Measurements from ENCODE around the gene COL5A1.

Gene COL5A1

DNA sequence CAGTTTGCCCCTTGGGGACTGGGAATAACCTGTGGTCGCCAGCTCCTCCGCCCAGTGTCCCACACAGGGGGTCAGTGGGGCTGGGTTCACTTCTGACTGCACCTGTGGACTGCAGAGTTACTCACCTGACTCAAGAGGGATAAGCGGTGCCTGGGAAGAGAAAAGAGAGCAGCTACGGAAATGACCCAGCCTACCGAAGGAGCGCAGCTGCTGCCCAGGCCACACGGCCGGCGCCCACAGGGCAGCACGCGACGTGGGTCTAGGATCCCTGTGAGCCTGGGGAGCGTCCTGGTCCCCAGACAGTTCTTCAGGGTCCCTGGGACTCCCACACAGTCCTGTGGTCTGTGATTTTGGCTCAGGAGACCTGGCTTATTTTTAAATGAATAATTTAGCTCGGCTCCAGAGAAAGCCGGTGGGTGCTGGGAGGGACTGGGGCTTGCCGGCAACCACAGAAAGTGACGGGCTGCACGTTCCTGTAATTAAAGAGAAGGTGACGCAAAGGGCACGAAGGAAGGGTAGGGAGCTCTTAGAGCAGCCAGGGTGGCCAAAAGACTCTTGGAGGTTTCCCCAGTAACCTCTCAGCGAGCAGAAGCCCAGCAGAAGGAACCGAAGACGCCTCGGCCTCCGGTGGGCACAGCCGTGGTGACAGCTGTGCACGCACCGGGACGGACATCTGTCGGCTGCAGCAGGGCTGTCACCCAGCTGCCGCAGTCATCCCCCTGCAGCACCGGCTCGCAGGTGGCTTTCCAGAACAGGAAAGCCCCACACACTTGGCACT lies 141.5 kb downstream of the COL5A1 start:
- H3K27me3 ChIP-seq (replicated peaks in 2 of 5; ENCODE audit: control insufficient read depth in 4 of 5, insufficient read depth in 5 of 5, low read length in 4 of 5), result no peaks in the 10 kb centered on the region
- peaks cover 0 to 16% (median 2%) of the 10 kb centered on the region in 4 experiments for H3K4me1 ChIP-seq (ENCODE audit: control extremely low read depth in 1 of 4, control insufficient read depth in 4 of 4, insufficient read depth in 4 of 4, low read length in 3 of 4)
- H3K4me3 ChIP-seq (ENCODE audit: control insufficient read depth in 1 of 7, extremely low read depth in 1 of 7, insufficient read depth in 4 of 7, low read depth in 2 of 7, low read length in 6 of 7), result no peak overlapping the region
- peak in 1 of 3 donors; percentile 11 for DNase-seq
- WGBS (ENCODE audit: insufficient coverage), result 89% methylated on average over 26 of the region's 33 CpGs
- ChIA-PET POLR2A (interaction anchor here (0.6 to 1.0 kb wide), 3 partner anchors 9 to 12 kb away, joined by 3 to 5 read pairs (median 5); no protein-coding TSS in a partner anchor), CTCF (interaction anchor here (0.6 to 0.9 kb wide), 2 partner anchors 11 to 200 kb away, joined by 3 read pairs; no protein-coding TSS in a partner anchor)
- peaks cover 0 to 11% (median 0%) of the 10 kb centered on the region in 4 experiments for H3K36me3 ChIP-seq (ENCODE audit: control insufficient read depth in 4 of 4, insufficient read depth in 4 of 4, low read length in 3 of 4)
- H3K27ac ChIP-seq (ENCODE audit: insufficient read depth in 1 of 2, low read depth in 1 of 2, low read length in 2 of 2, poor library complexity in 1 of 2, severe bottlenecking in 2 of 2), result no peak overlapping the region
- H3K9me3 ChIP-seq (ENCODE audit: control extremely low read depth in 1 of 5, control insufficient read depth in 4 of 5, insufficient read depth in 2 of 5, low read depth in 1 of 5, low read length in 4 of 5), result no peaks in the 10 kb centered on the region

DNA sequence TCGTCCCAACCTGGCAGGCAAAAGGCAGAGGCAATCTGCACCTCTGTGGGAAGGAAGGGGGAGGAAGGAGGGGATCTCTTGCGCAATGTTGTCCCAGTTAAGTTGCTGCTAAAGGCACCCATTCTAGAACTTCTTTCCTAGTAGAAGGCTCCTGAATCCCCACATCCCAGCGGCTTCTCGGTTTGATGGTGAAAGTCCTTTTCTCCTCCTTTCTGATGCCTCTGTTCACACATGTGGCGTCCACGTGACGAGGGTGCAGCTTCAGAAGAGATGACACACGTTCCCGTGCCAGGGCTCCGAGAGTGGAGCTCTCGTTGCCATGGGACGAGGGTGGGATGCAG lies 142.1 kb downstream of the COL5A1 start:
- peaks cover 0 to 11% (median 0%) of the 10 kb centered on the region in 4 experiments for H3K36me3 ChIP-seq (ENCODE audit: control insufficient read depth in 4 of 4, insufficient read depth in 4 of 4, low read length in 3 of 4)
- POLR2A ChIA-PET, result no interaction called here

DNA sequence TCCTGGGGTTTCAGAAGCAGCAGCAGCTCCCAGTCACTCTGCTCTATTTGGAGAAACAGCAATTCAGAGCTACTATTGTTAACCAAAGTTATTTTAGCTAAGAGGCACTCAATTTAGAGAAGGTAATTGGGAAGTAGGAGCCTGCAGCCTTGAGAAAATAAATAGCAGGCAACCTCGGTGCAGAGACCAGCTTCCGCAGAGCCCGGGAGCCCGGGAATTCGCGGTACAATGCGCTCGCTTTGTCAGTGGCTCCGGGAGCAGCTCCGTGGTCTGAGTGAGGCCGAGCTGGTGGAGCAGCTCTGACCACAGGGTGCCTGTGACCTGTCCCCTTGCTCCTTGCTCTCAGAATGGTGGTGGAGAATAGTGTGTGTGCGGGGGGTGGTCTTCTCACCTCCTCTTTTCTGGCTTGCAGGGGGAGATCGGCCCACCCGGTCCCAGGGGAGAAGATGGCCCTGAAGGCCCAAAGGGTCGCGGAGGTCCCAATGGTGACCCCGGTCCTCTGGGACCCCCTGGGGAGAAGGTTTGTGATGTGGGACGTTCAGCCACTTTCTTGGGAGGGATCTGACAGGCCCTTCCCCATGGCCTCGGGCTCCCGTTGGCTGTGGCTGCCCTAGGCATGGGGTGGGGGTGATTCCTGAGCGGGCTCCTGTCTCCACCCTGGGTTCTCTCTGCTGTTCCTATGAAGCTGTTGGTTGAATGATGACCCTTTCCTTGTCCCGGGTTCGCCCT lies 143.1 kb downstream of the COL5A1 start:
- no peak for DNase-seq
- Histone ChIP-seq H3K27me3 (replicated peaks in 2 of 5; ENCODE audit: control insufficient read depth in 4 of 5, insufficient read depth in 5 of 5, low read length in 4 of 5) (no peaks in the 10 kb centered on the region), H3K36me3 (ENCODE audit: control insufficient read depth in 4 of 4, insufficient read depth in 4 of 4, low read length in 3 of 4) (peaks cover 0 to 11% (median 0%) of the 10 kb centered on the region in 4 experiments), H3K4me1 (ENCODE audit: control extremely low read depth in 1 of 4, control insufficient read depth in 4 of 4, insufficient read depth in 4 of 4, low read length in 3 of 4) (peaks cover 0 to 16% (median 2%) of the 10 kb centered on the region in 4 experiments), H3K27ac (ENCODE audit: insufficient read depth in 1 of 2, low read depth in 1 of 2, low read length in 2 of 2, poor library complexity in 1 of 2, severe bottlenecking in 2 of 2) (no peak overlapping the region), H3K9me3 (ENCODE audit: control extremely low read depth in 1 of 5, control insufficient read depth in 4 of 5, insufficient read depth in 2 of 5, low read depth in 1 of 5, low read length in 4 of 5) (no peaks in the 10 kb centered on the region), H3K4me3 (ENCODE audit: control insufficient read depth in 1 of 7, extremely low read depth in 1 of 7, insufficient read depth in 4 of 7, low read depth in 2 of 7, low read length in 6 of 7) (no peak overlapping the region)
- POLR2A ChIA-PET, result interaction anchor here (0.8 kb wide), 1 partner anchor 11 kb away, joined by 4 read pairs; no protein-coding TSS in a partner anchor
- CTCF ChIA-PET, result interaction anchor here (0.7 to 1.1 kb wide), 2 partner anchors 9 to 17 kb away, joined by 3 to 4 read pairs; no protein-coding TSS in a partner anchor
- 82% methylated on average over 17 of the region's 23 CpGs for WGBS (ENCODE audit: insufficient coverage)

More for the DNA sequence above, 142.1 kb downstream of the COL5A1 start:
- H3K27ac ChIP-seq (ENCODE audit: insufficient read depth in 1 of 2, low read depth in 1 of 2, low read length in 2 of 2, poor library complexity in 1 of 2, severe bottlenecking in 2 of 2), result no peak overlapping the region
- H3K4me3 ChIP-seq (ENCODE audit: control insufficient read depth in 1 of 7, extremely low read depth in 1 of 7, insufficient read depth in 4 of 7, low read depth in 2 of 7, low read length in 6 of 7), result no peak overlapping the region
- no peaks in the 10 kb centered on the region for H3K27me3 ChIP-seq (replicated peaks in 2 of 5; ENCODE audit: control insufficient read depth in 4 of 5, insufficient read depth in 5 of 5, low read length in 4 of 5)
- H3K4me1 ChIP-seq (ENCODE audit: control extremely low read depth in 1 of 4, control insufficient read depth in 4 of 4, insufficient read depth in 4 of 4, low read length in 3 of 4), result peaks cover 0 to 16% (median 2%) of the 10 kb centered on the region in 4 experiments
- CTCF ChIA-PET, result interaction anchor here (0.6 to 0.9 kb wide), 2 partner anchors 11 to 200 kb away, joined by 3 read pairs; no protein-coding TSS in a partner anchor
- WGBS (ENCODE audit: insufficient coverage), result 92% methylated on average over 7 of the region's 12 CpGs
- H3K9me3 ChIP-seq (ENCODE audit: control extremely low read depth in 1 of 5, control insufficient read depth in 4 of 5, insufficient read depth in 2 of 5, low read depth in 1 of 5, low read length in 4 of 5), result no peaks in the 10 kb centered on the region
- DNase-seq, result no peak

DNA sequence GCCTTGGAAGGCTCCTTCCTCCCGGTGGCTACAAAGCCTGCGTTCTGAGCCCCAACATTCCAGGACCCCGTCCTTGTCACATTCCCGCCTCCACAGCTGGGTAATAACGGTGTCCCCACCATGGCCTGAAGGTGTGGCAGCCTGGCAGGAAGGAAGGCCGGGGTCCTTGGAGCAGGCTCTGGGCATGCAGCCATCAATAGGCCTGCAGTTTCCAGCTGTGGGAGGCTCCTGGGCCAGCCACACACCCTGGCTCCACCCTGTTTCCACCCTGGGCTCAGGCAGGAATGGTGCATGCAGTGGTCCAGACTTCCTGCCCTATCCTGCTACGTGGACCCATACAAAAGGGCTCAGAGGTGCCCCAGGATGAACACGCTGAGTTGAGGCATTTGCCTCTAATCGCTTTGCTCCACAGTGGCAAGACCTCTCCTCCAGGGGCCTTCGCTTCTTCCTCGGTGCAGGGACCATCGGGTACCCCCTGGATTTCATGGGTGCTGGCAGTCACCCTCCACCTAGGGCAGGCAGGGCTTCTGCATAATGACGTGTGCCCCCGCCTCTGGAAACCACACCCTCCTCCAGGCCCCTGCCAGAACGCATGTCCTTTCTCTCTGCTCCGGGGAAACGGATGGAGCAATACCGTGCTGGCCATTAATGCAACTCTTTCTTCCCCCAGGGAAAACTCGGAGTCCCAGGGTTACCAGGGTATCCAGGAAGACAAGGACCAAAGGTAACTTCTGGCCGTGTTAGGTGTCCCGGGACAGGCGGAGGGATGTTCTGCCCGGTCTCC lies 143.9 kb downstream of the COL5A1 start:
- Histone ChIP-seq H3K36me3 (ENCODE audit: control insufficient read depth in 4 of 4, insufficient read depth in 4 of 4, low read length in 3 of 4) (peaks cover 0 to 7% (median 0%) of the 10 kb centered on the region in 4 experiments), H3K27ac (ENCODE audit: insufficient read depth in 1 of 2, low read depth in 1 of 2, low read length in 2 of 2, poor library complexity in 1 of 2, severe bottlenecking in 2 of 2) (no peak overlapping the region), H3K4me3 (ENCODE audit: control insufficient read depth in 1 of 7, extremely low read depth in 1 of 7, insufficient read depth in 4 of 7, low read depth in 2 of 7, low read length in 6 of 7) (no peak overlapping the region), H3K27me3 (replicated peaks in 2 of 5; ENCODE audit: control insufficient read depth in 4 of 5, insufficient read depth in 5 of 5, low read length in 4 of 5) (no peaks in the 10 kb centered on the region), H3K4me1 (ENCODE audit: control extremely low read depth in 1 of 4, control insufficient read depth in 4 of 4, insufficient read depth in 4 of 4, low read length in 3 of 4) (peaks cover 0 to 16% (median 2%) of the 10 kb centered on the region in 4 experiments), H3K9me3 (ENCODE audit: control extremely low read depth in 1 of 5, control insufficient read depth in 4 of 5, insufficient read depth in 2 of 5, low read depth in 1 of 5, low read length in 4 of 5) (no peaks in the 10 kb centered on the region)
- CTCF ChIA-PET, result interaction anchor here (1.1 kb wide), 1 partner anchor 9 kb away, joined by 3 read pairs; no protein-coding TSS in a partner anchor
- no peak for DNase-seq
- POLR2A ChIA-PET, result no interaction called here
- WGBS (ENCODE audit: insufficient coverage), result 89% methylated on average over 22 of the region's 23 CpGs

DNA sequence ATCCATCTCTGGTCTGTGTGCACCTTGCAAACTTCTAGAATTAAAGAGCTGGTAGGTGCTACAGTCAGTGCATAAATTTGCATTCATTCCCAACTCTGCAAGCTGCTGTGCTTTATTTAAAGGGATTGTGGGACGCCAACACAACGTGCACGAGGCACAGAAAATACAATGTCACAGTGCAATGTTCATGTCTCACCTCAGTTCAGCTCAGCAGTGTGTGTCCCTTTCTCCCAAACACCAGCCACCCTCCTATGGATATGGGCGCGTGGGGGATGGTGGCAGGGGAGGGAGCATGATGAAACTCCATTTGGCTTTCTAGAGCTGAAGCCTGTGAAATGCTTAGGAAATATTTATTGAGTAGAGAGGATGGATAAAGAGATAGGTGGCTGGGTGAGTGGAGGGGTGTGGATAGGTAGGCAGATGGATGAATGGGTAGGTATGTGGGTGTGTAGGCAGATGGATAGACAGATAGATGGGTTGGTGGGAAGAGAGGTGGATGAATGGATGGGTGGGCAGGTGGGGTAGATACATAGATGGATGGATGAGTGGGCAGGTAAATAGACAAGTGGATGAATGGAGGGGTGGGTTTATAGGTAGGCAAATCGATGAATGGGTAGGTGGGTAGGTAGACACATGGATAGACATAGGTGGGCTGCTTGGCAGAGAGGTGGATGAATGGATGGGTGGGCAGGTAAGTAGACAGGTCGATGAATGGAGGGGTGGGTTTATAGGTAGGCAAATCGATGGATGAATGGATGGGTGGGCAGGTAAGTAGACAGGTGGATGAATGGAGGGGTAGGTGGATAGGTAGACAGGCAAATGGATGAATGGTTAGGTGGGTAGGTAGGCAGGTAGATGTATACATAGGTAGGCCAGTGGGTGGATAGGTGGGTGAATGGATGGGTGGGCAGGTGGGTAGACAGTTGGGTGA lies 146.3 kb downstream of the COL5A1 start:
- Histone ChIP-seq H3K36me3 (ENCODE audit: control insufficient read depth in 4 of 4, insufficient read depth in 4 of 4, low read length in 3 of 4) (peaks cover 0 to 5% (median 0%) of the 10 kb centered on the region in 4 experiments), H3K27me3 (replicated peaks in 2 of 5; ENCODE audit: control insufficient read depth in 4 of 5, insufficient read depth in 5 of 5, low read length in 4 of 5) (no peaks in the 10 kb centered on the region), H3K4me3 (ENCODE audit: control insufficient read depth in 1 of 7, extremely low read depth in 1 of 7, insufficient read depth in 4 of 7, low read depth in 2 of 7, low read length in 6 of 7) (no peak overlapping the region), H3K27ac (ENCODE audit: insufficient read depth in 1 of 2, low read depth in 1 of 2, low read length in 2 of 2, poor library complexity in 1 of 2, severe bottlenecking in 2 of 2) (no peak overlapping the region), H3K9me3 (ENCODE audit: control extremely low read depth in 1 of 5, control insufficient read depth in 4 of 5, insufficient read depth in 2 of 5, low read depth in 1 of 5, low read length in 4 of 5) (no peaks in the 10 kb centered on the region), H3K4me1 (ENCODE audit: control extremely low read depth in 1 of 4, control insufficient read depth in 4 of 4, insufficient read depth in 4 of 4, low read length in 3 of 4) (peaks cover 0 to 16% (median 2%) of the 10 kb centered on the region in 4 experiments)
- DNase-seq, result no peak
- 100% methylated on average over 3 of the region's 8 CpGs for WGBS (ENCODE audit: insufficient coverage)
- POLR2A ChIA-PET, result no interaction called here
- CTCF ChIA-PET, result interaction anchor here (1.2 to 1.5 kb wide), 3 partner anchors 9 to 13 kb away, joined by 3 to 4 read pairs (median 4); no protein-coding TSS in a partner anchor

DNA sequence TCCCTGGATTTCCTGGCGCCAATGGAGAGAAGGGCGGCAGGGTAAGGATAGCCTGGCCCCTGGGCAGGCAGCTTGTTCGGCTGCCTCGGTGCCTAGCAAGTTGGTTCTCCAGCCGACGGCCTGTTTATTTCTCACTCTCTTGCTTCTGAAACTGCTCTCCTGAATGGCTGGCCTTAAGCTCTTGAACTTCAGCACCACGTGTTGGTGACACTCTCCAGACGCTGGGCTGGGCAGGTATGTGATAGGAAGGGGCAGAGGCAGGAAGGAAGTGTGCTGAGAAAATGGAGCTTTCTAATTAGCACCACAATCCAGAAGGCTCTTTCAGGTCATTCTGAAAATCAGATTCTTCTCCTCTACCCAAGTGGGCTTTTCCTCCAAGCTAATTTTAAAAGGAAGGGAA lies 147.6 kb downstream of the COL5A1 start:
- H3K27me3 ChIP-seq (replicated peaks in 2 of 5; ENCODE audit: control insufficient read depth in 4 of 5, insufficient read depth in 5 of 5, low read length in 4 of 5), result no peaks in the 10 kb centered on the region
- CTCF ChIA-PET, result interaction anchor here (1.3 to 2.1 kb wide), 2 partner anchors 9 to 11 kb away, joined by 5 to 8 read pairs; no protein-coding TSS in a partner anchor
- POLR2A ChIA-PET, result no interaction called here
- 97% methylated on average over 7 of the region's 8 CpGs for WGBS (ENCODE audit: insufficient coverage)
- H3K4me3 ChIP-seq (ENCODE audit: control insufficient read depth in 1 of 7, extremely low read depth in 1 of 7, insufficient read depth in 4 of 7, low read depth in 2 of 7, low read length in 6 of 7), result no peak overlapping the region
- no peak for DNase-seq
- no peaks in the 10 kb centered on the region for H3K9me3 ChIP-seq (ENCODE audit: control extremely low read depth in 1 of 5, control insufficient read depth in 4 of 5, insufficient read depth in 2 of 5, low read depth in 1 of 5, low read length in 4 of 5)
- peaks cover 0 to 14% (median 4%) of the 10 kb centered on the region in 4 experiments for H3K4me1 ChIP-seq (ENCODE audit: control extremely low read depth in 1 of 4, control insufficient read depth in 4 of 4, insufficient read depth in 4 of 4, low read length in 3 of 4)
- peaks cover 0 to 5% (median 0%) of the 10 kb centered on the region in 4 experiments for H3K36me3 ChIP-seq (ENCODE audit: control insufficient read depth in 4 of 4, insufficient read depth in 4 of 4, low read length in 3 of 4)
- H3K27ac ChIP-seq (ENCODE audit: insufficient read depth in 1 of 2, low read depth in 1 of 2, low read length in 2 of 2, poor library complexity in 1 of 2, severe bottlenecking in 2 of 2), result no peak overlapping the region

Measured in common myeloid progenitor, CD34-positive (primary cell).